HAP-1 (cell line): ENCODE data around the gene GPR32.
"Not testable (repeated sequence)": the region's sequence is repeated elsewhere in the genome, so short reads cannot be mapped to it uniquely, and the experiment has no call there.

Experiments used
- DNase-seq, 2 experiments: peaks; one replicate each; pipeline ENCODE4 v3.0.0-alpha.2; 2016 to 2020; ENCODE audit warnings: low spot score in 2 of 2
- H3K27me3 ChIP-seq: fragments of 250-450 bp; sonication (Bioruptor Pico); 2 replicates; pipeline ENCODE4 v1.5.1; 2020; ENCODE audit warnings: low read depth, mild to moderate bottlenecking, moderate library complexity
- H3K36me3 ChIP-seq: fragments of 250-450 bp; sonication (Bioruptor Pico); replicated peaks from 2 replicates; pipeline ENCODE4 v1.5.1; 2020; ENCODE audit warnings: mild to moderate bottlenecking
- H3K4me1 ChIP-seq: fragments of 250-450 bp; sonication (Bioruptor Pico); 2 replicates; pipeline ENCODE4 v1.5.1; 2020; ENCODE audit warnings: mild to moderate bottlenecking
- H3K4me3 ChIP-seq: fragments of 250-450 bp; sonication (Bioruptor Pico); 2 replicates; pipeline ENCODE4 v1.5.1; 2020; ENCODE audit warnings: mild to moderate bottlenecking, moderate library complexity
- H3K9me3 ChIP-seq: fragments of 250-450 bp; sonication (Bioruptor Pico); 2 replicates; pipeline ENCODE4 v1.5.1; 2020; ENCODE audit warnings: mild to moderate bottlenecking, moderate library complexity
- in situ Hi-C: fragments of 300-500 bp; cut with MboI; formaldehyde crosslinking; loops from 3 replicates; pipeline ENCODE4 v1.14.3; 2020; ENCODE audit warnings: low sequenced_read_pairs, inconsistent platforms, mixed read lengths

GPR32 gene

GRCh38 chr19:50761501-50761900 is 8.8 kb upstream of the GPR32 start:
- H3K27me3 ChIP-seq, in situ Hi-C loops, DNase-seq, H3K9me3 ChIP-seq, H3K4me3 ChIP-seq, H3K36me3 ChIP-seq, H3K4me1 ChIP-seq: not testable (repeated sequence)

GRCh38 chr19:50763521-50763920 is 6.7 kb upstream of the GPR32 start:
- H3K4me1 ChIP-seq, H3K9me3 ChIP-seq, H3K27me3 ChIP-seq, in situ Hi-C loops, H3K36me3 ChIP-seq, DNase-seq, H3K4me3 ChIP-seq: not testable (repeated sequence)

GRCh38 chr19:50764409-50764808 is 5.9 kb upstream of the GPR32 start:
- in situ Hi-C loops: no loop called here
- Histone ChIP-seq H3K27me3 (no peaks in the 10 kb centered on the region; the same call in 1 of the 2 replicates), H3K36me3 (no peaks in the 10 kb centered on the region), H3K4me1 (no peaks in the 10 kb centered on the region), H3K9me3 (no peaks in the 10 kb centered on the region), H3K4me3 (no peak overlapping the region)
- no peak for DNase-seq

- H3K36me3 ChIP-seq, H3K27me3 ChIP-seq, in situ Hi-C loops, H3K4me1 ChIP-seq, H3K9me3 ChIP-seq, DNase-seq, H3K4me3 ChIP-seq: not testable (repeated sequence)
These were observed 3.5 kb upstream of the GPR32 start for GRCh38 chr19:50766746-50767145.

- H3K36me3 ChIP-seq, H3K4me1 ChIP-seq, H3K27me3 ChIP-seq, in situ Hi-C loops, H3K9me3 ChIP-seq, DNase-seq, H3K4me3 ChIP-seq: not testable (repeated sequence)
These were observed 3.0 kb upstream of the GPR32 start for GRCh38 chr19:50767263-50767662.

GRCh38 chr19:50768277-50768676 is 2.0 kb upstream of the GPR32 start:
- no peaks in the 10 kb centered on the region for H3K36me3 ChIP-seq
- no peaks in the 10 kb centered on the region for H3K9me3 ChIP-seq
- no peak overlapping the region for H3K4me3 ChIP-seq
- H3K27me3 ChIP-seq: no peaks in the 10 kb centered on the region; the same call in 1 of the 2 replicates
- DNase-seq: no peak
- H3K4me1 ChIP-seq: no peaks in the 10 kb centered on the region
- in situ Hi-C loops: no loop called here

GRCh38 chr19:50770888-50771287 is 624 bp downstream of the GPR32 start:
- no peaks in the 10 kb centered on the region for H3K9me3 ChIP-seq
- peaks cover 3% of the 10 kb centered on the region; the same call in 1 of the 2 replicates for H3K27me3 ChIP-seq
- DNase-seq: no peak
- no peaks in the 10 kb centered on the region for H3K36me3 ChIP-seq
- H3K4me1 ChIP-seq: no peaks in the 10 kb centered on the region
- in situ Hi-C loops: no loop called here
- H3K4me3 ChIP-seq: no peak overlapping the region

- peaks cover 9% of the 10 kb centered on the region for H3K27me3 ChIP-seq
- no peaks in the 10 kb centered on the region for H3K4me1 ChIP-seq
- no peaks in the 10 kb centered on the region for H3K9me3 ChIP-seq
- no peak for DNase-seq
- H3K36me3 ChIP-seq: no peaks in the 10 kb centered on the region
- in situ Hi-C loops: no loop called here
- no peak overlapping the region for H3K4me3 ChIP-seq
These were observed 2.2 kb downstream of the GPR32 start for GRCh38 chr19:50772476-50772875.

GRCh38 chr19:50772912-50773311 is 2.6 kb downstream of the GPR32 start:
- DNase-seq, in situ Hi-C loops, H3K4me3 ChIP-seq, H3K9me3 ChIP-seq, H3K4me1 ChIP-seq, H3K36me3 ChIP-seq: not testable (repeated sequence)
- peaks cover 14% of the 10 kb centered on the region for H3K27me3 ChIP-seq

- H3K4me1 ChIP-seq, in situ Hi-C loops, H3K9me3 ChIP-seq, H3K4me3 ChIP-seq, H3K36me3 ChIP-seq, DNase-seq: not testable (repeated sequence)
- peaks cover 19% of the 10 kb centered on the region for H3K27me3 ChIP-seq
These were observed 3.2 kb downstream of the GPR32 start for GRCh38 chr19:50773454-50773853.

GRCh38 chr19:50776131-50776530 is 5.9 kb downstream of the GPR32 start:
- in situ Hi-C loops: loop anchor here (5.0 kb wide), 1 partner anchor 239 kb away; no protein-coding TSS in a partner anchor
- DNase-seq: no peak
- no peaks in the 10 kb centered on the region for H3K36me3 ChIP-seq
- H3K9me3 ChIP-seq: no peaks in the 10 kb centered on the region
- H3K4me3 ChIP-seq: no peak overlapping the region
- no peaks in the 10 kb centered on the region; the same call in 1 of the 2 replicates for H3K4me1 ChIP-seq
- peaks cover 39% of the 10 kb centered on the region for H3K27me3 ChIP-seq

- no peak overlapping the region for H3K4me3 ChIP-seq
- no peaks in the 10 kb centered on the region for H3K36me3 ChIP-seq
- no peaks in the 10 kb centered on the region; the same call in 1 of the 2 replicates for H3K4me1 ChIP-seq
- in situ Hi-C loops: loop anchor here (5.0 kb wide), 1 partner anchor 240 kb away; no protein-coding TSS in a partner anchor
- no peaks in the 10 kb centered on the region for H3K9me3 ChIP-seq
- peaks cover 39% of the 10 kb centered on the region for H3K27me3 ChIP-seq
- no peak for DNase-seq
These were observed 7.0 kb downstream of the GPR32 start for GRCh38 chr19:50777261-50777660.

- H3K4me3 ChIP-seq: no peak overlapping the region
- peak; percentile 39 to 54 for DNase-seq
- in situ Hi-C loops: loop anchor here (5.0 kb wide), 1 partner anchor 241 kb away; no protein-coding TSS in a partner anchor
- no peaks in the 10 kb centered on the region for H3K9me3 ChIP-seq
- H3K4me1 ChIP-seq: no peaks in the 10 kb centered on the region; the same call in 1 of the 2 replicates
- no peaks in the 10 kb centered on the region for H3K36me3 ChIP-seq
- peaks cover 39% of the 10 kb centered on the region for H3K27me3 ChIP-seq
These were observed 7.6 kb downstream of the GPR32 start for GRCh38 chr19:50777830-50778303.

GRCh38 chr19:50778906-50779430 is 8.7 kb downstream of the GPR32 start:
- Histone ChIP-seq H3K4me3 (no peak overlapping the region), H3K9me3 (no peaks in the 10 kb centered on the region), H3K4me1 (no peaks in the 10 kb centered on the region; the same call in 1 of the 2 replicates), H3K27me3 (peaks cover 39% of the 10 kb centered on the region), H3K36me3 (no peaks in the 10 kb centered on the region)
- DNase-seq: no peak
- in situ Hi-C loops: loop anchor here (5.0 kb wide), 1 partner anchor 242 kb away; no protein-coding TSS in a partner anchor
